Neural cell (in vitro differentiated cells): ENCODE results near the gene EGR4.

Experiments used
- EZH2 ChIP-seq: fragments of 200-600, 300-800 bp; shearing (Covaris generic), sonication (generic); IDR thresholded peaks from 2 replicates; pipeline ENCODE4 v1.6.1; 2014; ENCODE audit warnings: antibody characterized with exemption, low read length, borderline replicate concordance, mild to moderate bottlenecking; ENCODE audit not compliant: insufficient read depth, poor library complexity, severe bottlenecking
- TAF1 ChIP-seq: IDR thresholded peaks from 2 replicates; pipeline ENCODE4 v1.6.1; 2012; ENCODE audit warnings: low read depth
- TF ChIP-seq, protein P1 (sequence below): fragments of 450-650 bp; IDR thresholded peaks from 2 replicates; pipeline ENCODE4 v1.5.1; 2014; ENCODE audit warnings: antibody characterized with exemption, mild to moderate bottlenecking, moderate library complexity; ENCODE audit not compliant: poor library complexity, severe bottlenecking
- TF ChIP-seq, protein P2 (sequence below): IDR thresholded peaks from 2 replicates; pipeline ENCODE4 v1.6.1; 2012; ENCODE audit warnings: borderline replicate concordance

GRCh38 chr2:73262108-73262651, 31.2 kb downstream of the EGR4 start:
- TF ChIP-seq, protein P1, sequence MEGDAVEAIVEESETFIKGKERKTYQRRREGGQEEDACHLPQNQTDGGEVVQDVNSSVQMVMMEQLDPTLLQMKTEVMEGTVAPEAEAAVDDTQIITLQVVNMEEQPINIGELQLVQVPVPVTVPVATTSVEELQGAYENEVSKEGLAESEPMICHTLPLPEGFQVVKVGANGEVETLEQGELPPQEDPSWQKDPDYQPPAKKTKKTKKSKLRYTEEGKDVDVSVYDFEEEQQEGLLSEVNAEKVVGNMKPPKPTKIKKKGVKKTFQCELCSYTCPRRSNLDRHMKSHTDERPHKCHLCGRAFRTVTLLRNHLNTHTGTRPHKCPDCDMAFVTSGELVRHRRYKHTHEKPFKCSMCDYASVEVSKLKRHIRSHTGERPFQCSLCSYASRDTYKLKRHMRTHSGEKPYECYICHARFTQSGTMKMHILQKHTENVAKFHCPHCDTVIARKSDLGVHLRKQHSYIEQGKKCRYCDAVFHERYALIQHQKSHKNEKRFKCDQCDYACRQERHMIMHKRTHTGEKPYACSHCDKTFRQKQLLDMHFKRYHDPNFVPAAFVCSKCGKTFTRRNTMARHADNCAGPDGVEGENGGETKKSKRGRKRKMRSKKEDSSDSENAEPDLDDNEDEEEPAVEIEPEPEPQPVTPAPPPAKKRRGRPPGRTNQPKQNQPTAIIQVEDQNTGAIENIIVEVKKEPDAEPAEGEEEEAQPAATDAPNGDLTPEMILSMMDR, result no peak
- TF ChIP-seq TAF1 (no peak), EZH2 (no peak)
- TF ChIP-seq, protein P2, sequence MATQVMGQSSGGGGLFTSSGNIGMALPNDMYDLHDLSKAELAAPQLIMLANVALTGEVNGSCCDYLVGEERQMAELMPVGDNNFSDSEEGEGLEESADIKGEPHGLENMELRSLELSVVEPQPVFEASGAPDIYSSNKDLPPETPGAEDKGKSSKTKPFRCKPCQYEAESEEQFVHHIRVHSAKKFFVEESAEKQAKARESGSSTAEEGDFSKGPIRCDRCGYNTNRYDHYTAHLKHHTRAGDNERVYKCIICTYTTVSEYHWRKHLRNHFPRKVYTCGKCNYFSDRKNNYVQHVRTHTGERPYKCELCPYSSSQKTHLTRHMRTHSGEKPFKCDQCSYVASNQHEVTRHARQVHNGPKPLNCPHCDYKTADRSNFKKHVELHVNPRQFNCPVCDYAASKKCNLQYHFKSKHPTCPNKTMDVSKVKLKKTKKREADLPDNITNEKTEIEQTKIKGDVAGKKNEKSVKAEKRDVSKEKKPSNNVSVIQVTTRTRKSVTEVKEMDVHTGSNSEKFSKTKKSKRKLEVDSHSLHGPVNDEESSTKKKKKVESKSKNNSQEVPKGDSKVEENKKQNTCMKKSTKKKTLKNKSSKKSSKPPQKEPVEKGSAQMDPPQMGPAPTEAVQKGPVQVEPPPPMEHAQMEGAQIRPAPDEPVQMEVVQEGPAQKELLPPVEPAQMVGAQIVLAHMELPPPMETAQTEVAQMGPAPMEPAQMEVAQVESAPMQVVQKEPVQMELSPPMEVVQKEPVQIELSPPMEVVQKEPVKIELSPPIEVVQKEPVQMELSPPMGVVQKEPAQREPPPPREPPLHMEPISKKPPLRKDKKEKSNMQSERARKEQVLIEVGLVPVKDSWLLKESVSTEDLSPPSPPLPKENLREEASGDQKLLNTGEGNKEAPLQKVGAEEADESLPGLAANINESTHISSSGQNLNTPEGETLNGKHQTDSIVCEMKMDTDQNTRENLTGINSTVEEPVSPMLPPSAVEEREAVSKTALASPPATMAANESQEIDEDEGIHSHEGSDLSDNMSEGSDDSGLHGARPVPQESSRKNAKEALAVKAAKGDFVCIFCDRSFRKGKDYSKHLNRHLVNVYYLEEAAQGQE, result no peak
